Heart right ventricle (tissue), 16 donors: ENCODE data around the gene AP5Z1. TPM values are rescaled to one million over a fixed set of nuclear protein-coding genes. Genes with fewer than 3 reads are reported as not detected.
A peak's percentile ranks its signal among the peaks of the same experiment; 100 is the strongest.

Source experiments
- ATAC-seq, 8 donors: fragments of 200-7000 bp; cut with Tn5 transposase; one replicate each; pipeline ENCODE4 v1.9.1; 2020; ENCODE audit warnings: mild to moderate bottlenecking in 8 of 8, moderate library complexity in 8 of 8, moderate number of reproducible peaks in 1 of 8
- DNase-seq, 2 donors: peaks; one replicate each; pipeline ENCODE4 v3.0.0-alpha.2; 2020
- H3K27ac ChIP-seq, 10 donors: fragments of 200-600 bp; sonication (generic) in 2 of 10; one replicate each; pipeline versions ENCODE4 v1.5.0 to v1.8.0; 2020 to 2022; ENCODE audit warnings: mild to moderate bottlenecking in 3 of 10
- H3K27me3 ChIP-seq, 7 donors: fragments of 200-600 bp; one replicate each; pipeline ENCODE4 v1.8.0; 2021 to 2022; ENCODE audit warnings: mild to moderate bottlenecking in 2 of 7
- H3K36me3 ChIP-seq, 9 donors: fragments of 200-600 bp; sonication (generic) in 1 of 9; one replicate each; pipeline versions ENCODE4 v1.5.0 to v1.8.0; 2020 to 2022; ENCODE audit warnings: mild to moderate bottlenecking in 2 of 9
- H3K4me1 ChIP-seq, 9 donors: fragments of 200-600 bp; sonication (generic) in 1 of 9; one replicate each; pipeline versions ENCODE4 v1.5.0 to v1.8.0; 2020 to 2022; ENCODE audit warnings: mild to moderate bottlenecking in 4 of 9
- H3K4me3 ChIP-seq, 10 donors: fragments of 200-600 bp; sonication (generic) in 2 of 10; one replicate each; pipeline versions ENCODE4 v1.5.0 to v1.8.0; 2020 to 2022; ENCODE audit warnings: mild to moderate bottlenecking in 7 of 10, moderate library complexity in 2 of 10
- H3K9me3 ChIP-seq, 11 donors: fragments of 200-600 bp in 10 of 11; sonication (generic) in 2 of 11; one replicate each; pipeline versions ENCODE4 v1.5.0 to v1.8.0; 2013 to 2022; ENCODE audit warnings: mild to moderate bottlenecking in 2 of 11, control low read depth in 1 of 11, moderate library complexity in 1 of 11
- CTCF ChIP-seq, 9 donors: fragments of 200-600 bp; sonication (generic) in 2 of 9; IDR thresholded peaks; one replicate each; pipeline versions ENCODE4 v1.5.0 to v1.8.0; 2021 to 2022; ENCODE audit warnings: antibody characterized with exemption in 9 of 9, mild to moderate bottlenecking in 5 of 9, moderate library complexity in 1 of 9
- WGBS, 2 donors: extraction: QIAGEN DNeasy Blood & Tissue Kit; methylation state at CpG; one replicate each; pipeline ENCODE4 v1.1.7; 2013; ENCODE audit warnings: inconsistent platforms in 1 of 2; 5-methylcytosine and 5-hydroxymethylcytosine counted together
- intact Hi-C, 10 donors: fragments of 100-400 bp; cut with DNase I; formaldehyde crosslinking; loops; one replicate each; pipeline versions ENCODE4 v1.11.1 to v1.14.2; 2022
- microRNA-seq, 2 donors: library from miRNA; unstranded; fragments of <30 nt; microRNA quantifications; one replicate each; pipeline ENCODE4 v1.2.0, GENCODE V29; 2021
- polyA plus RNA-seq, 2 donors: library from polyadenylated mRNA; stranded (reverse); fragments of 200-250 nt; gene quantifications; one replicate each; pipeline ENCODE4 v1.2.3, GENCODE V29; 2013
- total RNA-seq, 10 donors: library from RNA; stranded (reverse); fragmentation: NEBNext Ultra II Directional in 3 of 10; extraction: Animal tissue kit (Norgen Biotek cat#: 25700) in 3 of 10; gene quantifications; one replicate each; pipeline versions ENCODE4 v1.2.1 to v1.2.4, GENCODE V29; 2021 to 2023
- donor health status: Arrhythmogenic right ventricular cardiomyopathy.
- donor health status: ischemic (EF 13 %, LVEDD 7.1; RV severe dilation, severe dysfunction).
- donor health status: healthy with polysubstance abuse.
- donor health status: DM: no; HTN: yes; CAD: no.
- donor health status: DM: no; HTN: no; CAD: no.
- donor health status: ischemic (EF 25% LVEDD 6.9; RV normal size, moderate dysfunction).
- donor health status: ischemic (EF 25% LVEDD 5.7; RV mildly dilated, moderate dysfunction).
- donor health status: healthy.
- donor health status: DM: yes; HTN: yes; CAD: no.
- donor health status: Ischemic cardiomyopathy.
- donor health status: ischemic (EF 35%, LVEDD 5.7; RV mildly dilated, moderate dysfunction).
- donor health status: nonischemic (EF 11% LVEDD 7.7; RV severe dilation, severe dysfunction).
- donor health status: DM: yes; HTN: yes; CAD: no.
- donor health status: PGD.
- donor health status: ischemic (EF 29% LVEDD 5.4; RV normal size, mild dysfunction).
- donor health status: nonischemic (EF 23%, LVEDD 6.1; RV moderate dilation, normal function).

The AP5Z1 gene
- total and polyA plus RNA-seq, 12 donors = 8.5 to 30.9 (median 12.7) TPM

- H3K27ac ChIP-seq = peak overlapping the region in 3 of 10 donors; percentile 6 to 39 (median 39)
- peak in 5 of 8 donors; percentile 10 to 54 (median 34) for ATAC-seq
- peaks cover 0 to 25% (median 10%) of the 10 kb centered on the region in 9 donors for H3K4me1 ChIP-seq
- intact Hi-C loops = no loop called here
- H3K27me3 ChIP-seq = no peaks in the 10 kb centered on the region
- no peaks in the 10 kb centered on the region for H3K9me3 ChIP-seq
- DNase-seq = peak in 1 of 2 donors; percentile 58
- TF ChIP-seq CTCF (IDR thresholded peaks at IDR 0.05) = no peak
- H3K36me3 ChIP-seq = peaks cover 0 to 23% (median 0%) of the 10 kb centered on the region in 9 donors
- 55 to 62% methylated on average over 30 of the region's 30 CpGs for WGBS, 2 donors
- H3K4me3 ChIP-seq = no peak overlapping the region
These were observed 62.6 kb downstream of the AP5Z1 start for GRCh38 chr7:4837803-4838625.

GRCh38 chr7:4838626-4839334 is 63.4 kb downstream of the AP5Z1 start:
- TF ChIP-seq CTCF (IDR thresholded peaks at IDR 0.05) = no peak
- Histone ChIP-seq H3K36me3 (peaks cover 0 to 15% (median 0%) of the 10 kb centered on the region in 9 donors), H3K4me3 (no peak overlapping the region), H3K27me3 (no peaks in the 10 kb centered on the region), H3K9me3 (no peaks in the 10 kb centered on the region), H3K27ac (peak overlapping the region in 2 of 10 donors; percentile 39), H3K4me1 (peaks cover 0 to 32% (median 10%) of the 10 kb centered on the region in 9 donors)
- DNase-seq = no peak
- intact Hi-C loops = no loop called here
- 95% methylated on average over 21 of the region's 21 CpGs for WGBS, 2 donors
- no peak for ATAC-seq

GRCh38 chr7:4840079-4840501 is 64.7 kb downstream of the AP5Z1 start:
- ATAC-seq = no peak
- no peak for TF ChIP-seq CTCF (IDR thresholded peaks at IDR 0.05)
- Histone ChIP-seq H3K27me3 (peaks cover 0 to 1% (median 0%) of the 10 kb centered on the region in 7 donors), H3K36me3 (peaks cover 0 to 11% (median 0%) of the 10 kb centered on the region in 9 donors), H3K27ac (no peak overlapping the region), H3K4me1 (peaks cover 0 to 33% (median 10%) of the 10 kb centered on the region in 9 donors), H3K4me3 (no peak overlapping the region), H3K9me3 (no peaks in the 10 kb centered on the region)
- DNase-seq = no peak
- WGBS, 2 donors = 89 to 90% methylated on average over 16 of the region's 16 CpGs
- intact Hi-C loops = loop anchor here in 2 of 10 donors (10.0 kb wide), 1 partner anchor 245 kb away; no protein-coding TSS in a partner anchor

Small RNA genes within 50 kb of the gene (microRNA-seq; reads per million reads assigned to microRNA genes)
- gene MIR4656 = 0 reads per million in 2 donors

Other genes with a start within 250 kb of the AP5Z1 start
- 10 to 100 TPM; 17.6 to 30.6 (median 25.4) TPM for gene FOXK1, start 93.3 kb upstream of the AP5Z1 start, total RNA-seq
- gene FOXK1, start 93.3 kb upstream of the AP5Z1 start, polyA plus RNA-seq = 1 to 10 TPM; 3.6 to 9.8 TPM
- gene PAPOLB, start 86.4 kb downstream of the AP5Z1 start, total RNA-seq = under 1 TPM in 6 of 10 donors, not detected in 4; 0.10 to 0.21 (median 0.15) TPM
- under 1 TPM; 0.01 to 0.15 TPM for gene PAPOLB, start 86.4 kb downstream of the AP5Z1 start, polyA plus RNA-seq
- gene RADIL, start 108.1 kb downstream of the AP5Z1 start, total RNA-seq = 1 to 10 TPM; 1.2 to 6.6 (median 3.8) TPM
- 1 to 10 TPM; 2.4 to 5.0 TPM for gene RADIL, start 108.1 kb downstream of the AP5Z1 start, polyA plus RNA-seq
- not detected for gene MMD2, start 183.6 kb downstream of the AP5Z1 start, total RNA-seq
- not detected for gene MMD2, start 183.6 kb downstream of the AP5Z1 start, polyA plus RNA-seq